ENCODE results near the gene RAB40B. TPM values are rescaled to one million over a fixed set of nuclear protein-coding genes. Genes with fewer than 3 reads are reported as not detected.

RAB40B gene
- polyA plus RNA-seq, 1 donor: 18.0 TPM

DNA sequence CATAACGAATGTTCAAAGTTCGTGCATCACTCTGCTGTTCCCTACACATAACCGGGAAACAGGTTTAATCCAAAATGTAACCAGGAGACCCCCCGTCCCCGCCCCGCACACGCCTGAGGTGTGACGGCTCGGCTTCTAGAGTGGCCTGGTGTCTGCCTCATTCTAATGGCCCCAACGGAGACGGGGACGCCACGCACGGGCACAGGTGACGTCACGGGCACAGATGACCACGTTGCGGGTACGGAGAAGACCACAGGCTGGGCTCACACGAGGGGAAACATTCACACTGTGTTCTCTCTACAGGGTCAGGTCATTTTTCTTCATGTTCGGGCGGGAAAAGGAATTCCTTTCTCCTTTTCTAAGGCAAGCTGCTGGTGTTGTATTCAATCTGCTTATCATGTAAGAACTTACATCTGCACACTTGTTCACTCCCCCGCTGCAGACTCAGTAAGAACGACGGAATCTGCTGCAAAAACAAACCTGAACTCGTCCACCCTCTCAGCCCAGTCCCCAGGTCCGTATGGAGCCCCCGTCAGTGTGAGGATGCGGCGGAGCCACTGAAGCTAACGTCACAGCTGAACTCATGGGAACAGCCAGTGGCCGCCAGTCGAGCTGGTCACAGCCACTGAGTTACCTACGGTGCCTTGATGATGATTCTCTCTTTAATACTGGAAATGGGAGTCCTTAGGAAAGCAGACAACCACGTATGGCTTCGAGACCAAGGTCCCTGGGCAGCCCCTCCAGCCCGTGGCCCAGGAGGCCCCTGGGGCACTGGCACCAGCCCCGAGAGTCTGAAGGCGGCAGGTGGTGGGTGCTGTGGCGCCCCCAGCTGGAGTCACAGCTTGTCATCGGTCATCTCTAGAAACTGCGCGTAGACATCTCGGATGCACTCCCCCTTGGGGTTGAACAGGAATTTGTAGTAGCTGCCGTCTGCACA, 83.1 kb downstream of the RAB40B start:
- no CpG with 5 or more reads among the region's 45 CpGs for WGBS (ENCODE audit: insufficient coverage, low lambda C conversion rate)
- H3K36me3 ChIP-seq (ENCODE audit: control insufficient read depth, insufficient read depth, low read length): peaks cover 69% of the 10 kb centered on the region

DNA sequence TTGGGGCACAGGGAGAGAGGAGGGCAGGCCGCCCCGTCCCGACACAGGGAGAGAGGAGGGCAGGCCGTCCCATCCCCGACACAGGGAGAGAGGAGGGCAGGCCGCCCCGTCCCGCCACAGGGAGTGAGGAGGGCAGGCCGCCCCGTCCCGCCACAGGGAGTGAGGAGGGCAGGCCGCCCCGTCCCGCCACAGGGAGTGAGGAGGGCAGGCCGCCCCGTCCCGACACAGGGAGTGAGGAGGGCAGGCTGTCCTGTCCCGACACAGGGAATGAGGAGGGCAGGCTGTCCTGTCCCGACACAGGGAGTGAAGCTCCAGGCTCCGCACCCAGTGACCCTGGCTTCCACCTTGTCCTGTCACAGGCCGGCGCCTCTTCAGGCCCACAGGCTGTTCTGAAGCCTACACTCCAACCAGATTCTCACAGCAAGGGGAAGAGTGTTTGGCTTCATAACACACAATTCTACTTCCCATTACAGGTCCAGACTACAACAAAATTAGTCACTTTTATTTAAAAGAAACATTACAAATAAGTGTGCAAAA, 84.3 kb downstream of the RAB40B start:
- Histone ChIP-seq H3K27ac (ENCODE audit: low read length) (no peak overlapping the region), H3K4me3 (ENCODE audit: low read length) (no peak overlapping the region), H3K9me3 (ENCODE audit: control insufficient read depth, low read depth, low read length) (no peaks in the 10 kb centered on the region), H3K36me3 (ENCODE audit: control insufficient read depth, insufficient read depth, low read length) (peaks cover 73% of the 10 kb centered on the region), H3K4me1 (ENCODE audit: control insufficient read depth, insufficient read depth, low read length) (no peaks in the 10 kb centered on the region), H3K27me3 (ENCODE audit: control insufficient read depth, insufficient read depth, low read length) (no peaks in the 10 kb centered on the region)
- WGBS (ENCODE audit: insufficient coverage, low lambda C conversion rate): no CpG with 5 or more reads among the region's 22 CpGs
- DNase-seq: no peak

More for the DNA sequence above, 83.1 kb downstream of the RAB40B start:
- Histone ChIP-seq H3K9me3 (ENCODE audit: control insufficient read depth, low read depth, low read length) (no peaks in the 10 kb centered on the region), H3K4me3 (ENCODE audit: low read length) (no peak overlapping the region), H3K4me1 (ENCODE audit: control insufficient read depth, insufficient read depth, low read length) (no peaks in the 10 kb centered on the region), H3K27ac (ENCODE audit: low read length) (no peak overlapping the region), H3K27me3 (ENCODE audit: control insufficient read depth, insufficient read depth, low read length) (no peaks in the 10 kb centered on the region)
- no peak for DNase-seq

DNA sequence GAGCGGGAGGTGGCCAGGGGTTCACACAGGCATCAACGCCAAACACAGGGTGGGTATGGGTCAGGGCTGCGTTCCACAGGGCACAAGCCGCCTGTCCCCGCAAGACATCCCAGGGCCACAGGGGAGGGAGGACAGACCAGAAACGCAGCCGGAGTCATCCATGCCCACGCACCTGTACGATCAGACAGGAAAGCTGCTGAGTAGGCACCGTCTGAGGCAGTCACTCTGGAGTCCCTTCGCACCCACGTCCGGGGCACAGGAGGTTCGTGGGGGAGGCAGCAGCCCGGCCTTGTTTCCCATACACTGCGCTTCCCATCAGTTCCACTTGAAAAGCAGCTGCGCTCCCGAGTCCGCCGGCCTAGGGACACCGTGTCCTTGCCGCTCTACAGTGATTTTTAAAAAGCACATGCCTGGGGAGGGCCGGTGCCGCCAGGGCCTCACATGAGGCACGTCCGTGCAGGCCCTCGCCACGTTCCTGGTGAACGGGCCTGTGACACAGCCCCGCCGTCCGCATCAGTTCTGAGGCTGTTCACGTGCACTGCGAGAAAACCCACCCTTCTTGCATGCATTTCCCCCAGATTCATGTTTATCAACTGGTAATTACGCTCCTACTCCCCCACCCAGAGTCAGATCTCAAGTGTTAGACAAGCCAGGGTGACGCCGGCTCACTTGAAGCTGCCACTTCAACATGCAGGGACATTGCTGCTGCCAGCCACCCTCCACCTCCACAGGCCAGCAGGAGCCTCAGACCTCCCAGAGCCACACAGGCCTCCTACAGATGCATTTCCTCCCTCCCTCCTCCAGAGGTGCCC, 85.0 kb downstream of the RAB40B start:
- WGBS (ENCODE audit: insufficient coverage, low lambda C conversion rate): no CpG with 5 or more reads among the region's 37 CpGs
- Histone ChIP-seq H3K4me1 (ENCODE audit: control insufficient read depth, insufficient read depth, low read length) (no peaks in the 10 kb centered on the region), H3K27me3 (ENCODE audit: control insufficient read depth, insufficient read depth, low read length) (no peaks in the 10 kb centered on the region), H3K36me3 (ENCODE audit: control insufficient read depth, insufficient read depth, low read length) (peaks cover 69% of the 10 kb centered on the region), H3K27ac (ENCODE audit: low read length) (no peak overlapping the region), H3K9me3 (ENCODE audit: control insufficient read depth, low read depth, low read length) (no peaks in the 10 kb centered on the region), H3K4me3 (ENCODE audit: low read length) (no peak overlapping the region)
- DNase-seq: no peak

DNA sequence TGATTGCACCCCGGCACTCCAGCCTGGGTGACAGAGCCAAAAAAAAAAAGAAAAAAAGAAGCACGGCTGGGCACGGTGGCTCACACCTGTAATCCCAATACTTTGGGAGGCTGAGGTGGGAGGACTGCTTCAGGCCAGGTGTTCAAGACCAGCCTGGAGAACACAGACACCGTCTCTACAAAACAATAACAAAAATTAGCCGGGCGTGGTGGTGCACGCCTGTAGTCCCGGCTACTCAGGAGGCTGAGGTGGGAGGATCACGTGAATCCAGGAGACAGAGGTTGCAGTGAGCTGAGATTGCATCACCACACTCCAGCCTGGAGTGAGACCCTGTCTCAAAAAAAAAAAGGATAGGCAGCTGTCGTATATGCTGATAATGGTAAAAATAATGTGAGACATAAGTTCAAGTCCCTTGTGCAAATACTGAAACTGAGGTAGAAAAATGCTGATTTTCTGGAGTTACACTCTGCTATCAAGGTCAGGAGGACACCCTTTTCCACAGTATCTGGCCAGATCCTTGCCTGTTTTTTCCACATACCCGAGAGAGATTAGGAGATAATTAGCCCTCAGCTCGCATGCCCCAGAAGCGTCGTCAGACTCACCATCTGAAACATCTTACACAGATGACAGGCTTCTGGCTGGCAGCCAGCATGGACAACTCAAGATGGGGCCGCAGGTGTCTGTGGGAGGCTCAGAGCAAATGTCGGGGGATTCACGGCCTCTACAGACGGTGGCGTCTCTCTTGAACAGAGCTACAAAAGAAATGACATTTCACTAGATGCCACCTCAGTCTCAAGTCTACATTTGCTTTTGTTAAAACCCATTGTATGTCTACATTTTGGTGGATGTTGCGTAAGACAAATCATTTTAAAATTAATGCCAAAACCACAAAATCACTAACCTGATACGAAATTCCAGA, 87.1 kb downstream of the RAB40B start:
- H3K4me1 ChIP-seq (ENCODE audit: control insufficient read depth, insufficient read depth, low read length): no peaks in the 10 kb centered on the region
- 83% methylated on average over 1 of the region's 21 CpGs for WGBS (ENCODE audit: insufficient coverage, low lambda C conversion rate)
- peaks cover 57% of the 10 kb centered on the region for H3K36me3 ChIP-seq (ENCODE audit: control insufficient read depth, insufficient read depth, low read length)
- H3K27ac ChIP-seq (ENCODE audit: low read length): no peak overlapping the region
- DNase-seq: no peak
- no peaks in the 10 kb centered on the region for H3K9me3 ChIP-seq (ENCODE audit: control insufficient read depth, low read depth, low read length)
- no peak overlapping the region for H3K4me3 ChIP-seq (ENCODE audit: low read length)
- no peaks in the 10 kb centered on the region for H3K27me3 ChIP-seq (ENCODE audit: control insufficient read depth, insufficient read depth, low read length)

DNA sequence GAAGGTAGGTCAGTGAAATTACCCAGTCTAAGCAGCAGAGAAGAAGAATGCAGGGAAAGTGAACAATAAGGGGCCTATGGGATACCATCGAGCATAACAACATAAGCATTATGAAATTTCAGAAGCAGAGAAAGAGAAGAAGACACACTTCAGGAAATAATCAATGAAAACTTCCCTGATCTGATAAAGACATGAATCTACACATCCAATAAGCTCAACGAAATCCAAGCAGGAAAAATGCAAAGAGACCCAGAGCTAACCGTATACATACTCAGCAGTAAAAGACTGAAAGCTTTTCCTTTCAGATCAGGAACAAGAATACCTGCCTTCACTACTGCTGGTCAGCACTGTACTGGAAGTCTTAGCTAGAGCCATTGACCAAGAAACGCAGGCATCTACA, 88.8 kb downstream of the RAB40B start:
- Histone ChIP-seq H3K27me3 (ENCODE audit: control insufficient read depth, insufficient read depth, low read length) (no peaks in the 10 kb centered on the region), H3K27ac (ENCODE audit: low read length) (no peak overlapping the region), H3K9me3 (ENCODE audit: control insufficient read depth, low read depth, low read length) (no peaks in the 10 kb centered on the region), H3K36me3 (ENCODE audit: control insufficient read depth, insufficient read depth, low read length) (peaks cover 53% of the 10 kb centered on the region), H3K4me3 (ENCODE audit: low read length) (no peak overlapping the region), H3K4me1 (ENCODE audit: control insufficient read depth, insufficient read depth, low read length) (no peaks in the 10 kb centered on the region)
- DNase-seq: no peak
- no CpG with 5 or more reads among the region's 4 CpGs for WGBS (ENCODE audit: insufficient coverage, low lambda C conversion rate)

DNA sequence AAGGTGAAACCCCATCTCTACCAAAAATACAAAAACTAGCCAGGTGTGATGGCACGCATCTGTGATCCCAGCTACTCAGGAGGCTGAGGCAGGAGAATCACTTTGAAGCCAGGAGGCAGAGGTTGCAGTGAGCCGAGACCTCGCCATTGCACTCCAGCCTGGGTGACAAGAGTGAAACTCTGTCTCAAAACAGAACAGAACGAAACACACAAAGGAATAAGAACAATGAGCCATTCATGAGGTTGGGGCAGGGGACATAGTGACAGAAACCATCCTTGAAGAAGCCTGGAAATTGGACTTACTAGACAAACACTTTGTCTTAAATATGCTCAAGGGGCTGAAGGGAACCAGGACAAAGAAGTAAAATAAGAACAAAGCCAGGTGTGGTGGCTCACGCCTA, 89.7 kb downstream of the RAB40B start:
- no peaks in the 10 kb centered on the region for H3K4me1 ChIP-seq (ENCODE audit: control insufficient read depth, insufficient read depth, low read length)
- H3K36me3 ChIP-seq (ENCODE audit: control insufficient read depth, insufficient read depth, low read length): peaks cover 57% of the 10 kb centered on the region
- H3K9me3 ChIP-seq (ENCODE audit: control insufficient read depth, low read depth, low read length): peaks cover 2% of the 10 kb centered on the region
- no peaks in the 10 kb centered on the region for H3K27me3 ChIP-seq (ENCODE audit: control insufficient read depth, insufficient read depth, low read length)
- 80% methylated on average over 1 of the region's 5 CpGs for WGBS (ENCODE audit: insufficient coverage, low lambda C conversion rate)
- DNase-seq: no peak
- H3K4me3 ChIP-seq (ENCODE audit: low read length): no peak overlapping the region
- H3K27ac ChIP-seq (ENCODE audit: low read length): no peak overlapping the region

DNA sequence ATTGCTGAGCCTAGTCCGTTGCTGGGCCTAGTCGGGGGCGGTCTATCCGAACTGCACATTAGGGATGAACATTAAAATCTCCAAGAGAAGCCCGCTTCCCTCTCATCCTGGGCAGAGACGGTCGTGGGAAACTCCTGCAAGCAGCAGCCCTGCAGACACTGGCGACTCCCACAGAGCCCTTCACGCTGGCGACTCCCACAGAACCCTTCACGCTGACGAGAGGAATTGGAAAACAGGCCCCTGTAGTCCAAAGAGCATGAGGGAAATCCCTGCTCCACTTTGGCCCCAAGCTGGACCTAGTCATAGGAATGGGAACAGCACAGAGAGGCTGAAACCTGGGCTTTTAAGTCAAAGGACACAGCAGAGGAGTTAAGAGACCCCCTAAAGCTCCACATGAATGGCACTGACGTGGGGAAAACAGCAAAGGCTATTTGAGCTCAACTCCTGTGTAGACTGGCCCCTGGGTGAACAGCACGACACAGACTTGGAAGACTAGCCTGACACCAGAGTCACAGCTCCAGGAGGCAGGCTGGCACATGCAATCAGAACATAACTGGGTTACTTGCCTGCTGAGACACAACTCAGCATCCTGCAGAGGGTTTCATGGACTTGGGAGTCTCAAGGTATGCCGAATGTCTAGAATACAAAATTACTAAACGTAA, 92.4 kb downstream of the RAB40B start:
- Histone ChIP-seq H3K4me3 (ENCODE audit: low read length) (no peak overlapping the region), H3K9me3 (ENCODE audit: control insufficient read depth, low read depth, low read length) (peaks cover 9% of the 10 kb centered on the region), H3K27ac (ENCODE audit: low read length) (no peak overlapping the region), H3K4me1 (ENCODE audit: control insufficient read depth, insufficient read depth, low read length) (no peaks in the 10 kb centered on the region), H3K36me3 (ENCODE audit: control insufficient read depth, insufficient read depth, low read length) (peaks cover 72% of the 10 kb centered on the region), H3K27me3 (ENCODE audit: control insufficient read depth, insufficient read depth, low read length) (no peaks in the 10 kb centered on the region)
- WGBS (ENCODE audit: insufficient coverage, low lambda C conversion rate): 60% methylated on average over 1 of the region's 16 CpGs
- no peak for DNase-seq

Other genes with a start within 250 kb of the RAB40B start
- gene CYBC1, start 247.9 kb downstream of the RAB40B start, polyA plus RNA-seq: 60.4 TPM
- gene NARF, start 240.0 kb downstream of the RAB40B start, polyA plus RNA-seq: 44.1 TPM
- 29.7 TPM for gene FOXK2, start 179.0 kb downstream of the RAB40B start, polyA plus RNA-seq
- gene WDR45B, start 50.3 kb downstream of the RAB40B start, polyA plus RNA-seq: 65.7 TPM
- gene FN3KRP, start 18.0 kb upstream of the RAB40B start, polyA plus RNA-seq: 44.2 TPM
- 244 TPM for gene FN3K, start 36.9 kb upstream of the RAB40B start, polyA plus RNA-seq
- 81.9 TPM for gene TBCD, start 53.4 kb upstream of the RAB40B start, polyA plus RNA-seq
- gene ZNF750, start 141.3 kb upstream of the RAB40B start, polyA plus RNA-seq: 0.18 TPM

Data from large intestine (tissue), 3 donors.